Heart left ventricle (tissue), 13 donors: ENCODE results near the gene COL4A6.

Source experiments
- CTCF ChIP-seq, 12 donors: fragments of 200-600 bp; sonication (generic) in 4 of 12; IDR thresholded peaks; one replicate each; pipeline versions ENCODE4 v1.5.0 to v1.8.0; 2018 to 2022; ENCODE audit warnings: antibody characterized with exemption in 12 of 12, mild to moderate bottlenecking in 5 of 12
- POLR2A ChIP-seq, 2 donors: fragments of 450-650 bp; IDR thresholded peaks; one replicate each; pipeline ENCODE4 v1.6.1; 2017; ENCODE audit warnings: antibody characterized with exemption in 2 of 2, mild to moderate bottlenecking in 2 of 2, moderate library complexity in 2 of 2
- donor health status: ischemic (EF 13 %, LVEDD 7.1; RV severe dilation, severe dysfunction).
- donor health status: DM: no; HTN: yes; CAD: no.
- donor health status: DM: no; HTN: no; CAD: no.
- donor health status: ischemic (EF 25% LVEDD 6.9; RV normal size, moderate dysfunction).
- donor health status: ischemic (EF 25% LVEDD 5.7; RV mildly dilated, moderate dysfunction).
- donor health status: ischemic (EF 35%, LVEDD 5.7; RV mildly dilated, moderate dysfunction).
- donor health status: nonischemic (EF 11% LVEDD 7.7; RV severe dilation, severe dysfunction).
- donor health status: DM: yes; HTN: yes; CAD: no.
- donor health status: PGD.
- donor health status: ischemic (EF 29% LVEDD 5.4; RV normal size, mild dysfunction).
- donor health status: nonischemic (EF 23%, LVEDD 6.1; RV moderate dilation, normal function).

- TF ChIP-seq CTCF (IDR thresholded peaks at IDR 0.05) (no peak), POLR2A (IDR thresholded peaks at IDR 0.05) (no peak)
Measured at GRCh38 chrX:108309144-108309543, 129.1 kb downstream of the COL4A6 start.
